Neural cell (in vitro differentiated cells): ENCODE measurements around the gene F2. TPM values are rescaled to one million over a fixed set of nuclear protein-coding genes. Genes with fewer than 3 reads are reported as not detected.
A peak's percentile ranks its signal among the peaks of the same experiment; 100 is the strongest.

Experiments
- H2AFZ ChIP-seq: fragments of 200-600, 300-800 bp; sonication (generic), shearing (Covaris generic); 2 replicates; pipeline ENCODE4 v1.6.0; 2014; ENCODE audit warnings: low read depth, mild to moderate bottlenecking, antibody characterized with exemption, low read length, moderate library complexity
- H3F3A ChIP-seq: fragments of 200-600 bp; shearing (Covaris generic); 2 replicates; pipeline ENCODE4 v1.6.1; 2016; ENCODE audit warnings: mild to moderate bottlenecking, moderate library complexity, mixed read lengths, antibody characterized with exemption, low read length; ENCODE audit not compliant: insufficient read depth, poor library complexity, severe bottlenecking
- H3K27ac ChIP-seq: fragments of 200-600, 300-800 bp; sonication (generic), shearing (Covaris generic); 2 replicates; pipeline ENCODE4 v1.5.1; 2014; ENCODE audit warnings: mild to moderate bottlenecking, low read length, moderate library complexity
- H3K27me3 ChIP-seq: fragments of 300-800, 200-600 bp; sonication (generic), shearing (Covaris generic); 2 replicates; pipeline ENCODE4 v1.6.0; 2014; ENCODE audit warnings: mild to moderate bottlenecking, low read depth, low read length, moderate library complexity; ENCODE audit not compliant: insufficient read depth
- H3K36me3 ChIP-seq: fragments of 300-800, 200-600 bp; sonication (generic), shearing (Covaris generic); 2 replicates; pipeline ENCODE4 v1.5.1; 2014; ENCODE audit warnings: mild to moderate bottlenecking, antibody characterized with exemption, low read length, moderate library complexity; ENCODE audit not compliant: insufficient read depth
- H3K4me2 ChIP-seq: fragments of 300-800, 200-600 bp; sonication (generic), shearing (Covaris generic); 2 replicates; pipeline ENCODE4 v1.6.0; 2014; ENCODE audit warnings: mild to moderate bottlenecking, low read length
- H3K4me3 ChIP-seq: fragments of 300-800, 200-600 bp; sonication (generic), shearing (Covaris generic); 2 replicates; pipeline ENCODE4 v1.5.1; 2014; ENCODE audit warnings: mild to moderate bottlenecking, low read length, moderate library complexity
- H3K79me2 ChIP-seq: fragments of 200-600 bp; shearing (Covaris generic); replicated peaks from 2 replicates; pipeline ENCODE4 v1.6.0; 2014; ENCODE audit warnings: mild to moderate bottlenecking, low read length, moderate library complexity; ENCODE audit not compliant: insufficient read depth
- H3K9ac ChIP-seq: fragments of 300-800, 200-600 bp; sonication (generic), shearing (Covaris generic); 2 replicates; pipeline ENCODE4 v1.6.1; 2016; ENCODE audit warnings: mild to moderate bottlenecking, low read length, mixed read lengths
- H3K9me2 ChIP-seq: fragments of 200-600 bp; shearing (Covaris generic); 2 replicates; pipeline ENCODE4 v1.6.1; 2016; ENCODE audit warnings: mild to moderate bottlenecking, low read length, mixed read lengths; ENCODE audit not compliant: insufficient read depth
- H3K9me3 ChIP-seq: fragments of 200-600, 300-800 bp; sonication (generic), shearing (Covaris generic); 2 replicates; pipeline ENCODE4 v1.6.1; 2016; ENCODE audit warnings: mild to moderate bottlenecking, mixed run types, low read length, moderate library complexity, mixed read lengths
- H4K20me1 ChIP-seq: fragments of 200-600 bp; shearing (Covaris generic); 2 replicates; pipeline ENCODE4 v1.6.1; 2016; ENCODE audit warnings: mild to moderate bottlenecking, mixed run types; ENCODE audit not compliant: insufficient read depth
- CTCF ChIP-seq: fragments of 450-650 bp; IDR thresholded peaks from 2 replicates; pipeline ENCODE4 v1.5.1; 2014; ENCODE audit warnings: antibody characterized with exemption, mild to moderate bottlenecking, moderate library complexity; ENCODE audit not compliant: poor library complexity, severe bottlenecking
- EP300 ChIP-seq: fragments of 450-650 bp; conservative IDR thresholded peaks from 2 replicates; pipeline ENCODE4 v1.6.1; 2014; ENCODE audit warnings: antibody characterized with exemption, mild to moderate bottlenecking, moderate library complexity; ENCODE audit not compliant: poor library complexity, severe bottlenecking
- EZH2 ChIP-seq: fragments of 200-600, 300-800 bp; shearing (Covaris generic), sonication (generic); IDR thresholded peaks from 2 replicates; pipeline ENCODE4 v1.6.1; 2014; ENCODE audit warnings: antibody characterized with exemption, low read length, borderline replicate concordance, mild to moderate bottlenecking; ENCODE audit not compliant: insufficient read depth, poor library complexity, severe bottlenecking
- MXI1 ChIP-seq: fragments of 450-650 bp; conservative IDR thresholded peaks from 2 replicates; pipeline ENCODE4 v1.6.1; 2014; ENCODE audit warnings: antibody characterized with exemption, mild to moderate bottlenecking; ENCODE audit not compliant: poor library complexity, severe bottlenecking
- POLR2AphosphoS5 ChIP-seq: IDR thresholded peaks from 2 replicates; pipeline ENCODE4 v1.6.1; 2012
- RAD21 ChIP-seq: fragments of 450-650 bp; conservative IDR thresholded peaks from 2 replicates; pipeline ENCODE4 v1.6.1; 2014; ENCODE audit warnings: antibody characterized with exemption, mild to moderate bottlenecking, moderate library complexity
- REST ChIP-seq: IDR thresholded peaks from 2 replicates; pipeline ENCODE4 v1.6.1; 2012; ENCODE audit warnings: borderline replicate concordance
- SMC3 ChIP-seq: fragments of 450-650 bp; conservative IDR thresholded peaks from 2 replicates; pipeline ENCODE4 v1.6.1; 2014; ENCODE audit warnings: antibody characterized with exemption, mild to moderate bottlenecking, moderate library complexity; ENCODE audit not compliant: poor library complexity
- TAF1 ChIP-seq: IDR thresholded peaks from 2 replicates; pipeline ENCODE4 v1.6.1; 2012; ENCODE audit warnings: low read depth
- polyA plus RNA-seq: library from polyadenylated mRNA; depleted of rRNA; stranded (reverse); fragments of >200 nt; gene quantifications from 2 replicates; pipeline ENCODE4 v1.2.3, GENCODE V29; 2014

The F2 gene
- polyA plus RNA-seq, 1 donor from 2014 or later, result 0.94 TPM

- H3K27ac ChIP-seq, result no peak overlapping the region
- H3K9me3 ChIP-seq, result no peaks in the 10 kb centered on the region
- no peaks in the 10 kb centered on the region for H4K20me1 ChIP-seq
- no peaks in the 10 kb centered on the region for H3K27me3 ChIP-seq
- H3K4me3 ChIP-seq, result peak overlapping the region; percentile 88
- no peak overlapping the region for H3K9ac ChIP-seq
- no peak overlapping the region for H3K4me2 ChIP-seq
- H3F3A ChIP-seq, result no peaks in the 10 kb centered on the region
- H3K36me3 ChIP-seq, result no peaks in the 10 kb centered on the region
- H3K79me2 ChIP-seq, result peaks cover 29% of the 10 kb centered on the region
- TF ChIP-seq SMC3 (no peak), EZH2 (no peak), EP300 (no peak), TAF1 (no peak), CTCF (no peak), RAD21 (no peak), POLR2AphosphoS5 (no peak), REST (no peak), MXI1 (no peak)
- H2AFZ ChIP-seq, result no peak overlapping the region
- no peaks in the 10 kb centered on the region for H3K9me2 ChIP-seq
Measured at GRCh38 chr11:46698597-46698996, 20.4 kb upstream of the F2 start.

GRCh38 chr11:46700241-46701077, 18.6 kb upstream of the F2 start, which contains the start of the genes ARHGAP1 and ZNF408:
Gene ARHGAP1 (minus strand): TSS chr11:46700619. CDS start chr11:46696107, 4,512 bp downstream.
Gene ZNF408 (plus strand): TSS chr11:46701031. CDS start chr11:46701048, 17 bp downstream.
- Histone ChIP-seq H4K20me1 (no peaks in the 10 kb centered on the region), H3F3A (no peaks in the 10 kb centered on the region), H3K27me3 (no peaks in the 10 kb centered on the region), H2AFZ (peak within 1 kb of the TSS; percentile 86), H3K79me2 (peaks cover 29% of the 10 kb centered on the region), H3K4me3 (peak within 1 kb of the TSS; percentile 88), H3K9me3 (no peaks in the 10 kb centered on the region), H3K9ac (peak within 1 kb of the TSS; percentile 92), H3K4me2 (peak within 1 kb of the TSS; percentile 67), H3K27ac (peak within 1 kb of the TSS; percentile 96), H3K9me2 (no peaks in the 10 kb centered on the region), H3K36me3 (no peaks in the 10 kb centered on the region)
- peak; percentile 94 for TF ChIP-seq MXI1
- TF ChIP-seq TAF1, result no peak
- peak; percentile 84 for TF ChIP-seq POLR2AphosphoS5
- TF ChIP-seq EZH2, result no peak
- peak; percentile 60 for TF ChIP-seq EP300
- TF ChIP-seq REST, result peak; percentile 91
- TF ChIP-seq SMC3, result no peak
- TF ChIP-seq CTCF, result no peak
